ENCODE results near the gene PRR5.
A peak's percentile ranks its signal among the peaks of the same experiment; 100 is the strongest.

GRCh38 chr22:44702479-44703198, 635 bp downstream of the PRR5 start:
- TF ChIP-seq POLR2AphosphoS5 (IDR thresholded peaks at IDR 0.05) (peak in 1 of 3 donors; percentile 36), CTCF (IDR thresholded peaks at IDR 0.05 in 8 of 11, conservative IDR thresholded peaks at IDR 0.05 in 3 of 11) (peak in 1 of 11 experiments; percentile 15), POLR2A (IDR thresholded peaks at IDR 0.05) (no peak)
